Panc1 (cell line): Measurements from ENCODE around the gene SFI1. TPM values are rescaled to one million over a fixed set of nuclear protein-coding genes. Genes with fewer than 3 reads are reported as not detected.
"Not testable (repeated sequence)": the region's sequence is repeated elsewhere in the genome, so short reads cannot be mapped to it uniquely, and the experiment has no call there.

ENCODE experiments used
- ATAC-seq: fragments of 200-7000 bp; cut with Tn5 transposase; 2 replicates; pipeline ENCODE4 v1.9.1; 2020; ENCODE audit warnings: mild to moderate bottlenecking, moderate library complexity
- BruUV-seq: library from RNA; stranded (reverse); fragments of 400-500 nt; replicated peaks from 2 replicates; lab custom pipeline; 2021; lab: Mats Ljungman, UMichigan
- CTCF ChIA-PET: fragments of 300-600 bp; sonication (Branson Sonifier 250); formaldehyde crosslinking; loops from one replicate; lab custom pipeline; 2022; ENCODE audit warnings: antibody characterized with exemption; lab: Charles Lee
- POLR2A ChIA-PET: fragments of 300-600 bp; sonication (Branson Sonifier 250); formaldehyde crosslinking; loops from one replicate; lab custom pipeline; 2022; ENCODE audit warnings: antibody characterized with exemption; lab: Charles Lee
- DNase-seq: peaks from one replicate; pipeline ENCODE4 v3.0.0-alpha.2; 2010; ENCODE audit warnings: low read depth, low spot score
- H3K27ac ChIP-seq: 2 replicates; pipeline ENCODE4 v1.5.1; 2011; ENCODE audit warnings: mild to moderate bottlenecking, low read length, inconsistent platforms
- H3K27me3 ChIP-seq: fragments of 200-500 bp; sonication (Bioruptor generic); 2 replicates; pipeline ENCODE4 v1.6.0; 2014; ENCODE audit warnings: low read length, inconsistent platforms; ENCODE audit not compliant: control insufficient read depth, insufficient read depth
- H3K36me3 ChIP-seq: fragments of 200-500 bp; sonication (Bioruptor generic); 2 replicates; pipeline ENCODE4 v1.5.1; 2014; ENCODE audit warnings: inconsistent platforms, mild to moderate bottlenecking, low read length, moderate library complexity; ENCODE audit not compliant: control insufficient read depth, insufficient read depth
- H3K4me1 ChIP-seq: 2 replicates; pipeline ENCODE4 v1.5.1; 2011; ENCODE audit warnings: inconsistent platforms, mild to moderate bottlenecking, low read length, moderate library complexity; ENCODE audit not compliant: control insufficient read depth, insufficient read depth
- H3K4me3 ChIP-seq, 2 experiments: 2 replicates each; pipeline ENCODE4 v1.5.1; 2011 to 2012; ENCODE audit warnings: low read depth in 2 of 2, low read length in 2 of 2, mild to moderate bottlenecking in 2 of 2, inconsistent platforms in 1 of 2, moderate library complexity in 1 of 2
- H3K9me3 ChIP-seq: fragments of 200-500 bp; sonication (Bioruptor generic); 2 replicates; pipeline ENCODE4 v1.5.1; 2014; ENCODE audit warnings: low read depth, mild to moderate bottlenecking, inconsistent platforms, low read length, moderate library complexity; ENCODE audit not compliant: control insufficient read depth, insufficient read depth
- CTCF ChIP-seq: fragments of 450-650 bp; IDR thresholded peaks from 2 replicates; pipeline ENCODE4 v1.5.1; 2017; ENCODE audit warnings: mild to moderate bottlenecking
- POLR2AphosphoS5 ChIP-seq: IDR thresholded peaks from 2 replicates; pipeline ENCODE4 v1.6.1; 2012; ENCODE audit warnings: mild to moderate bottlenecking, low read depth, low read length, moderate library complexity
- REST ChIP-seq, 2 experiments: IDR thresholded peaks; 2 replicates each; pipeline ENCODE4 v1.6.1; 2011 to 2012; ENCODE audit warnings: low read depth in 2 of 2, control low read depth in 1 of 2, low read length in 1 of 2, mild to moderate bottlenecking in 1 of 2, moderate library complexity in 1 of 2; ENCODE audit not compliant: insufficient read depth in 1 of 2
- SIN3A ChIP-seq: IDR thresholded peaks from 2 replicates; pipeline ENCODE4 v1.6.1; 2012; ENCODE audit warnings: low read depth, mild to moderate bottlenecking, low read length, moderate library complexity, borderline replicate concordance; ENCODE audit not compliant: insufficient read depth
- TCF7L2 ChIP-seq: IDR thresholded peaks from 2 replicates; pipeline ENCODE4 v1.6.1; 2011; ENCODE audit warnings: mild to moderate bottlenecking, low read depth, low read length, inconsistent platforms
- in situ Hi-C: cut with HindIII; loops from 2 replicates; pipeline ENCODE4 v1.10.0; 2016; ENCODE audit warnings: low sequenced_read_pairs, low pct_unique_long_range_greater_than_20kb
- intact Hi-C: fragments of 100-400 bp; cut with micrococcal nuclease; formaldehyde crosslinking; loops from one replicate; pipeline ENCODE4 v1.10.0; 2022; ENCODE audit not compliant: unreplicated experiment
- total RNA-seq: library from RNA; stranded (reverse); gene quantifications from one replicate; pipeline ENCODE4 v1.2.1, GENCODE V29; 2021; ENCODE audit not compliant: unreplicated experiment

SFI1 gene
- total RNA-seq, 1 experiment from 2014 or later = 29.9 TPM

GRCh38 chr22:31481129-31481528 is 15.2 kb upstream of the SFI1 start:
- ATAC-seq (no peak), DNase-seq (no peak)
- no TSS peak for BruUV-seq
- Histone ChIP-seq H3K4me1 (no peaks in the 10 kb centered on the region), H3K9me3 (no peaks in the 10 kb centered on the region), H3K27ac (no peak overlapping the region), H3K4me3 (no peak overlapping the region), H3K36me3 (peaks cover 11% of the 10 kb centered on the region), H3K27me3 (no peaks in the 10 kb centered on the region)
- ChIA-PET POLR2A (no interaction called here), CTCF (no interaction called here)
- no peak for TF ChIP-seq TCF7L2
- no peak for TF ChIP-seq CTCF
- TF ChIP-seq REST (IDR thresholded peaks at IDR 0.05; ENCODE audit: insufficient read depth in 1 of 2, low read depth in 2 of 2, low read length in 1 of 2) = no peak
- TF ChIP-seq POLR2AphosphoS5 = no peak
- no peak for TF ChIP-seq SIN3A
- in situ Hi-C loops (no loop called here), intact Hi-C loops (no loop called here)

GRCh38 chr22:31482470-31482869 is 13.9 kb upstream of the SFI1 start:
- DNase-seq, H3K9me3 ChIP-seq, H3K4me1 ChIP-seq, H3K4me3 ChIP-seq, ATAC-seq, H3K27ac ChIP-seq, BruUV-seq, intact Hi-C loops, POLR2A ChIA-PET, H3K27me3 ChIP-seq, CTCF ChIA-PET, in situ Hi-C loops: not testable (repeated sequence)
- peaks cover 16% of the 10 kb centered on the region for H3K36me3 ChIP-seq

GRCh38 chr22:31486369-31486768 is 10.0 kb upstream of the SFI1 start:
- CTCF ChIA-PET, H3K4me3 ChIP-seq, POLR2A ChIA-PET, BruUV-seq, intact Hi-C loops, H3K9me3 ChIP-seq, in situ Hi-C loops, H3K27ac ChIP-seq, ATAC-seq, DNase-seq, H3K27me3 ChIP-seq: not testable (repeated sequence)
- H3K4me1 ChIP-seq = peaks cover 16% of the 10 kb centered on the region
- H3K36me3 ChIP-seq = peaks cover 22% of the 10 kb centered on the region
